DND-41 (cell line): ENCODE measurements around the gene OR2K2.

Source experiments
- EZH2 ChIP-seq: IDR thresholded peaks from 3 replicates; pipeline ENCODE4 v1.6.1; 2012; ENCODE audit warnings: borderline replicate concordance, low read depth, mild to moderate bottlenecking, moderate library complexity, low read length, inconsistent platforms; ENCODE audit not compliant: severe bottlenecking
- TF ChIP-seq, protein P1 (sequence below): IDR thresholded peaks from 2 replicates; pipeline ENCODE4 v1.5.1; 2012; ENCODE audit warnings: borderline replicate concordance, low read length, moderate library complexity, mild to moderate bottlenecking; ENCODE audit not compliant: poor library complexity, severe bottlenecking; ENCODE audit errors: extremely low read depth

DNA sequence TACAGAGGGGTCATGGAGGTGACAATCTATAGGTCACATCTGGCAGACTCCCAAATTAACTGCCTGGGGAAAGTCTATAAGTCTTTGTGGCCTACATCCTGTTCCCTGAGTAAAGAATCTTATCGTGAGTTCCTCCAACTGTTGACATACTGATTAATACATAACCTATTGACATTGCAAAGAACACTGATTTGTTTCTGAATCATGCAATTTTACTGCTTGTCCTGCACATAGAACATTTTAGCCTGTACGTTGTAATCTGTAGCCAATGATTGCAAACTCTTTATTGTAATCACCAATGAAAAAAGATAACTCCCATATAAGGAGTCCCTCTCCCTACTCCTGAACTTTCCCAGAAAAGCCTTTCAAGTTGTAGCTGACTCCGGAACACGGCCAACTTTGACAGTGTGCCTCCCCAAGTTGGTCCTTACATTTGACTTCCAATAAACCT lies 18.8 kb upstream of the OR2K2 start:
- TF ChIP-seq, protein P1, sequence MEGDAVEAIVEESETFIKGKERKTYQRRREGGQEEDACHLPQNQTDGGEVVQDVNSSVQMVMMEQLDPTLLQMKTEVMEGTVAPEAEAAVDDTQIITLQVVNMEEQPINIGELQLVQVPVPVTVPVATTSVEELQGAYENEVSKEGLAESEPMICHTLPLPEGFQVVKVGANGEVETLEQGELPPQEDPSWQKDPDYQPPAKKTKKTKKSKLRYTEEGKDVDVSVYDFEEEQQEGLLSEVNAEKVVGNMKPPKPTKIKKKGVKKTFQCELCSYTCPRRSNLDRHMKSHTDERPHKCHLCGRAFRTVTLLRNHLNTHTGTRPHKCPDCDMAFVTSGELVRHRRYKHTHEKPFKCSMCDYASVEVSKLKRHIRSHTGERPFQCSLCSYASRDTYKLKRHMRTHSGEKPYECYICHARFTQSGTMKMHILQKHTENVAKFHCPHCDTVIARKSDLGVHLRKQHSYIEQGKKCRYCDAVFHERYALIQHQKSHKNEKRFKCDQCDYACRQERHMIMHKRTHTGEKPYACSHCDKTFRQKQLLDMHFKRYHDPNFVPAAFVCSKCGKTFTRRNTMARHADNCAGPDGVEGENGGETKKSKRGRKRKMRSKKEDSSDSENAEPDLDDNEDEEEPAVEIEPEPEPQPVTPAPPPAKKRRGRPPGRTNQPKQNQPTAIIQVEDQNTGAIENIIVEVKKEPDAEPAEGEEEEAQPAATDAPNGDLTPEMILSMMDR: no peak
- TF ChIP-seq EZH2: no peak
